ENCODE data around the gene LAMC3.

The LAMC3 gene

DNA sequence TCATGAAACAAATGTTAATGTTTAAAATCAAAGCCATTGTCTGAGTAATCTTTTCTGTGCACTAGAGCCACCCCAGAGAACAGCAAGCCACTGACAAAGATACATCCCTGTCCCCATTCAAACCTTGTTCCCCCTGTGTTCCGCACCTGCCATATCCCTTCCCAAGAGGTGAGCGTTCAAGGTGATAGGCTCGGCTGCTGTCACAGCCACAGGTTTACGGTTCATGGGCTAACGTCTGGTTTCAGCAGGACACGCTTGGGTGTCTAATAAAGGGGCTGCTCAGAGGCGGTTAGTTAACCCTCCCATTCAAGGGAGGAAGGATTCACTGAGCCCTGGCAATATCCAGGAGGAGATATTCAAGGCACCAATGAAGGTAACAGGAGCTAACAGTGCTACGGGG lies 24.5 kb upstream of the LAMC3 start:
- in situ Hi-C loops (cut with MboI; ENCODE audit: low sequenced_read_pairs): no loop called here
- no peaks in the 10 kb centered on the region for H3K27me3 ChIP-seq (ENCODE audit: low read depth)
- no peaks in the 10 kb centered on the region for H3K36me3 ChIP-seq (replicated peaks)
- no peaks in the 10 kb centered on the region for H3K4me1 ChIP-seq
- DNase-seq (ENCODE audit: low spot score in 2 of 2): no peak
- H3K4me3 ChIP-seq: no peak overlapping the region
- no peaks in the 10 kb centered on the region for H3K9me3 ChIP-seq

DNA sequence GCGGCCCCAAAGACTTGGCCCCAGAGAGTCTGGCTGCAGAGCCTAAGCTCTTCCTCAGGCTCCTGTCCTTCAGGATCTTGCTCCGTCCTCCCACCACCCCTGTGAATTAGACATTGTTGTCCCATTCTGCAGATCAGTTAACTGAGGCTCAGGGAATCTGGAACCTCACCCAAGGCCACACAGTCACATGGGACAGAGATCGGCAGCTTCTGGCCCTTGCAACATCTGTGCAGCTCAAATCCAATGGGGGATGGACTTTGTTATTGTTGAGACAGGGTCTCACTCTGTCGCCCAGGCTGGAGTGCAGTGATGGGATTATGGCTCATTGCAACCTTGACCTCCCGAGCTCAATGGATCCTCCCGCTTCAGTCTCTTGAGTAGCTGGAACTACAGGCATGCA lies 23.9 kb upstream of the LAMC3 start:
- Histone ChIP-seq H3K27me3 (ENCODE audit: low read depth) (no peaks in the 10 kb centered on the region), H3K36me3 (replicated peaks) (no peaks in the 10 kb centered on the region), H3K4me3 (no peak overlapping the region), H3K9me3 (no peaks in the 10 kb centered on the region), H3K4me1 (no peaks in the 10 kb centered on the region)
- no peak for DNase-seq (ENCODE audit: low spot score in 2 of 2)
- in situ Hi-C loops (cut with MboI; ENCODE audit: low sequenced_read_pairs): no loop called here

DNA sequence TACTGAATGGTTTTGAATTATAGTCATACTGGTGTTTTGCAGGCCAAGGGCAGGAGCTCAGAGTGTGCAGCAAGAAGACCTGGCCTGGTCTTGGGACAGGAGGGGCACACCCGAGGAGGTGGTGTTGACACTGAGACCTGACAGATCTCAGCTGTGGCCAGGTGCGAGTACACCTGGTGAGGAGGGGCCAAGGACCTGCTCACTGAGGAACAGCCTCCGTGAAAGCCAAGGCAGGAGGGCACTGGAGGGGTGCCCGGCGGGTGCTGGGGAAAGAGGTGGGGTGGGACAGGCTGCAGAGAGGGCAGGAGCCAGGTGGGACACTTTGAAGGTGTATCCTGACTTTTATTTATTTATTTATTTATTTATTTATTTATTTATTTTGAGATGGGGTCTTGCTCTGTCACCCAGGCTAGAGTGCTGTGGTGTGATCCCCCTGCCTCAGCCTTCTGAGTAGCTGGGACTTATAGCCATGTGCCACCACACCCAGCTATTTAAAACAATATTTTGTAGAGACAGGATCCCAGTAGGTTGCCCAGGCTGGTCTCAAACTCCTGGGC lies 23.3 kb upstream of the LAMC3 start:
- no peaks in the 10 kb centered on the region for H3K36me3 ChIP-seq (replicated peaks)
- H3K4me3 ChIP-seq: no peak overlapping the region
- no peaks in the 10 kb centered on the region for H3K4me1 ChIP-seq
- no peaks in the 10 kb centered on the region for H3K9me3 ChIP-seq
- no peak for DNase-seq (ENCODE audit: low spot score in 2 of 2)
- no peaks in the 10 kb centered on the region for H3K27me3 ChIP-seq (ENCODE audit: low read depth)
- in situ Hi-C loops (cut with MboI; ENCODE audit: low sequenced_read_pairs): no loop called here

DNA sequence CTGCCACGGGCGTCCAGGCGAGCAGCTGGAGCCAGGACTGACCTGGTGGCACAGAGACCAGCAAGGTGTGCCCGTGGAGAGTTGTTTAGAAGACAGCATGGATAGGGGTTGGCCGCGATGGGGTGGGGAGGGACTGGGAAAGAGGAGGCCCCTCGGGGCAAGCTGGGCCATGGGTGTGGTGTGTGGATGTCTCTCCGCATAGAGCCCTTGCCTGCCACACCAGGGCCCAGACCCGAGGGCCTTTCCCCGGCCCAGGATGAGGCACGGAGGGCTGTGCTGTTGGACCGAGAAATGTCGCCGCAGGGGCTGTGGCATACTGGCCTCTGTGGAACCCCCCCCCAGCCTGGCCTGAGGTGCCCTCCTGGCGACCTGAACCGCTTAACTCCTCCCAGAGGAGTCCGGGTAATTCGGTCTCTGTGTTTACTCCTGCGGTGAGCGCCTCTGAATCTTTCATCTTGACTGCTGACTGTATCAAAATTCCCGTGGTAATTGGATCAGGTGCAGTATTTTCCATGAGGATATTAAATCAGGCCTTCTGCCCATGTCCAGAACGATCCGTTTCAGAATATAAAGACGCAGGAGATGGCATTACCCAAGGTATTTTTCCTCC lies 22.5 kb upstream of the LAMC3 start:
- in situ Hi-C loops (cut with MboI; ENCODE audit: low sequenced_read_pairs): no loop called here
- Histone ChIP-seq H3K36me3 (replicated peaks) (no peaks in the 10 kb centered on the region), H3K9me3 (no peaks in the 10 kb centered on the region), H3K4me1 (no peaks in the 10 kb centered on the region), H3K27me3 (ENCODE audit: low read depth) (no peaks in the 10 kb centered on the region), H3K4me3 (no peak overlapping the region)
- no peak for DNase-seq (ENCODE audit: low spot score in 2 of 2)

DNA sequence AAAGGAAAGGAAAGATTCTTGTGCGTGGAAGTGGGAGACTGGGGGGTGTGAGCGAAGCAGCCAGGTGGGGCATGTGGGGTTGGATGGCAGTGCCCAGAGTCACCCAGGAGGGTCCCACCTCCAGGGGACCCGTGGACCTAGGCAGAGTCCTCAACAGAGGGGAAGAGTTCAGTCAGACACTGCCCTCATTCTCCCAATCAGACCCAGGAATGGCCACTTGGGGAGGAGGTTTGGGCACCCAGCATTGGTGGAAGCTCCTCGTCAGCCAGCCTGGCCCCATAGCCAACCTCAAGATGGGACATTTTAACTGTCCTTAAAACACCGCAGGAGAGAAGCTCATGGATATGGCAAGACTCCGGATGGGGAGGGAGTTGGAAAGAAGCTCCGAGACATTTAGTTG lies 21.9 kb upstream of the LAMC3 start:
- in situ Hi-C loops (cut with MboI; ENCODE audit: low sequenced_read_pairs): no loop called here
- H3K9me3 ChIP-seq: no peaks in the 10 kb centered on the region
- no peaks in the 10 kb centered on the region for H3K27me3 ChIP-seq (ENCODE audit: low read depth)
- H3K36me3 ChIP-seq (replicated peaks): no peaks in the 10 kb centered on the region
- no peak overlapping the region for H3K4me3 ChIP-seq
- no peak for DNase-seq (ENCODE audit: low spot score in 2 of 2)
- no peaks in the 10 kb centered on the region for H3K4me1 ChIP-seq

DNA sequence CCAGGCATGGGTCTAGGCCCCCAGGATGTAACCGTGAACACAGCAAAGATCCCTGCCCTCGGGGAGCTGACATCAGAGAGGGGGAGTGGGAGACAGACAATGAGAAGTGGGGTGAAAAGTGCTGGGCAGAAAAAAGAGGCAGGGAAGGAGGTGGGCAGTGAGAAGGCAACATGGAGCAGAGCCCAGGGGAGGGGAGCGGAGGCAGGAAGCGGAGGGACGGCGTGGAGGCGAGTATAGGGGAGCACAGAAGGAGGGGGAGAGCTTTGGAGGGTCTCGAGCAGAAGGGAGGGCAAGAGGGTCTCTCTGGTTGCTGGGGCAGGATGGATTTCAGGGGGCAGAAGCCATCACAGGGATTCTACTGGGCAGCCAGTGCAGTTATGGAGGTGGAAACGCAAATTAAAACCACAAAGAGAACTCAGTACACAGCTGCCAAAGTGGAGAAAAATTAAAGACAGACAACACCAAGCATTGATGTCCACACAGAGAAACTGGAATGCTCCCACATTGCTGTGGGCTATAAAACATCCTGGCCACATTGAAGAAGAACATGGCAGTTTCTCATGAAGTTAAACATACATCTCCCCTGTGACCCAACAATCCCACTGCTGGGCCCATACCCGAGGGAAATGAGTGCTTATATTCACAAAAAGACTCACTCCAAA lies 21.1 kb upstream of the LAMC3 start:
- DNase-seq (ENCODE audit: low spot score in 2 of 2): no peak
- H3K9me3 ChIP-seq: no peaks in the 10 kb centered on the region
- in situ Hi-C loops (cut with MboI; ENCODE audit: low sequenced_read_pairs): no loop called here
- H3K4me3 ChIP-seq: no peak overlapping the region
- H3K4me1 ChIP-seq: no peaks in the 10 kb centered on the region
- no peaks in the 10 kb centered on the region for H3K36me3 ChIP-seq (replicated peaks)
- H3K27me3 ChIP-seq (ENCODE audit: low read depth): no peaks in the 10 kb centered on the region

DNA sequence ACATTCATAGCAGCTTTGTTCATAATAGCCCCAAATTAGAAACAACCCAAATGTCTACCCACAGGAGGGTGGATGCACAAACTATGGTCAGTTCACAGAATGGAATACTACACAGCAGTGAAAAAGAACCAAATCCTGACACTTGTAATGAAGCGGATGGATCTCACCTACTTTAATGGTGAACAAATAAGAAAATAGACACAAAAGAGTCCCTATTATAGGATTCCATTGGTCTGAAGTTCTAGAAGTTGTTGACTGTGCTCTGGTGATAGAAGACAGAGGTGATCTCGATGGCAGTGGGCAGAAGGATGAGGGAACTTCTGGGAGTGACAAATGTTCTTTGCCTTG lies 20.6 kb upstream of the LAMC3 start:
- in situ Hi-C loops (cut with MboI; ENCODE audit: low sequenced_read_pairs): no loop called here
- DNase-seq (ENCODE audit: low spot score in 2 of 2): no peak
- no peaks in the 10 kb centered on the region for H3K36me3 ChIP-seq (replicated peaks)
- no peaks in the 10 kb centered on the region for H3K27me3 ChIP-seq (ENCODE audit: low read depth)
- no peaks in the 10 kb centered on the region for H3K9me3 ChIP-seq
- H3K4me1 ChIP-seq: no peaks in the 10 kb centered on the region
- H3K4me3 ChIP-seq: no peak overlapping the region

DNA sequence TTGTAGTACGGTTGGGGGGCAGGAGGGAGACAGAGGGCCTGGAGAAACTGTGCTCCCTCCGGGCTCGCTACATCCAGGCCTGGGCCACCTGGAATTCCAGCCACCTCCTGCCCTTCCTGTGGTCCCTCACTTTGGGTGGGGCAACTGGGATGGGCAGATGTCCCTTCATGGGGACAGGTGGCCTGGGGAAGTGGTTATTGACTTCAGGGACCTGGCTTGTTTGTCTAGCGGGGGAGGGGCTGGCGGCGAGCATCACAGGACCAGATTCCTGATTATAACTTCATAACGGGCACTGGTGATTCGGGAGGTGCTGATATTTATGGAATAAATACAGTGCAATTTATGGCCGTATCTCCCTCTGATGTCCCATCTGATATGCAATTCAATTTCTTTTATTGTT lies 20.1 kb upstream of the LAMC3 start:
- H3K36me3 ChIP-seq (replicated peaks): no peaks in the 10 kb centered on the region
- no peak for DNase-seq (ENCODE audit: low spot score in 2 of 2)
- no peaks in the 10 kb centered on the region for H3K9me3 ChIP-seq
- in situ Hi-C loops (cut with MboI; ENCODE audit: low sequenced_read_pairs): no loop called here
- no peaks in the 10 kb centered on the region for H3K27me3 ChIP-seq (ENCODE audit: low read depth)
- no peaks in the 10 kb centered on the region for H3K4me1 ChIP-seq
- H3K4me3 ChIP-seq: no peak overlapping the region

DNA sequence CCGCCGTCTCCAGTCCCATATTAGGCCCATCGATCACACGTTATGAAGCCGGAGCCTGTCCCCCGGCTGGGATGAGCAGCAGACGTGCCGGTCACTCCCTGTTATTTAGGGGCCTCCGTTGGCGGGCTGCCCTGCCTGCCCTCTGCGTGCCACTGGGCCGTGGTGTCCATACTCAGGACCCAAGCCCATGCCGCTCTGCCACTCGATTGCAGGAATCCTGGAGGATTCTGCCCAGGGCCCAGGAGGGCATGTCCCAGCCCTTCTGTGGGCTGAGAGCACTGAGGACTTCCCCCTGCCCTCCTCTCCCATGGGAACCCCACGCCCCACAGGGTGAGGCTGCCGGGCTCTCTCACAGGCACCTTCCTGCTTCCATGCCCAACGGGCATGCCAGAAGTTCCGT lies 19.6 kb upstream of the LAMC3 start:
- no peak overlapping the region for H3K4me3 ChIP-seq
- no peaks in the 10 kb centered on the region for H3K27me3 ChIP-seq (ENCODE audit: low read depth)
- H3K4me1 ChIP-seq: no peaks in the 10 kb centered on the region
- no peaks in the 10 kb centered on the region for H3K9me3 ChIP-seq
- in situ Hi-C loops (cut with MboI; ENCODE audit: low sequenced_read_pairs): no loop called here
- no peaks in the 10 kb centered on the region for H3K36me3 ChIP-seq (replicated peaks)
- no peak for DNase-seq (ENCODE audit: low spot score in 2 of 2)

DNA sequence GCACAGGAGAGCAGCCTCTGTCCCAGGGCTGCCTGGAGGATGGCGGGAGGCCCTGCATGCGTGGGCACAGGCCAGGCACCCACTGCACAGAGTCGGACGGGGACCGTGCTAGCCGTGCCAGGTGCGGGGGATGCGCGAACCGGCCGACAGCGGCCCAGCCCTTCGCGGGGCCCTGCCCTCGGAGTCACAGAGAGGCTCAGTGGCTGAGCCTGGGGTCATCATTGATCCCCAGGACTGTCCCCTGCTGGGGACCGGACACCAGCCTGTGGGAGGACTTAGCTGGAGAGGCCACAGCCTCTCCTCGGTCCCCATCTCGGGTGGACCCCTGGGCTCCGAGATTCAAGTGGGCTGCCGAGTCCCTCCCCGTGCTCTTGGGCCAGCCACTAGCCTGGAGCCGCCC lies 19.1 kb upstream of the LAMC3 start:
- in situ Hi-C loops (cut with MboI; ENCODE audit: low sequenced_read_pairs): no loop called here

DNA sequence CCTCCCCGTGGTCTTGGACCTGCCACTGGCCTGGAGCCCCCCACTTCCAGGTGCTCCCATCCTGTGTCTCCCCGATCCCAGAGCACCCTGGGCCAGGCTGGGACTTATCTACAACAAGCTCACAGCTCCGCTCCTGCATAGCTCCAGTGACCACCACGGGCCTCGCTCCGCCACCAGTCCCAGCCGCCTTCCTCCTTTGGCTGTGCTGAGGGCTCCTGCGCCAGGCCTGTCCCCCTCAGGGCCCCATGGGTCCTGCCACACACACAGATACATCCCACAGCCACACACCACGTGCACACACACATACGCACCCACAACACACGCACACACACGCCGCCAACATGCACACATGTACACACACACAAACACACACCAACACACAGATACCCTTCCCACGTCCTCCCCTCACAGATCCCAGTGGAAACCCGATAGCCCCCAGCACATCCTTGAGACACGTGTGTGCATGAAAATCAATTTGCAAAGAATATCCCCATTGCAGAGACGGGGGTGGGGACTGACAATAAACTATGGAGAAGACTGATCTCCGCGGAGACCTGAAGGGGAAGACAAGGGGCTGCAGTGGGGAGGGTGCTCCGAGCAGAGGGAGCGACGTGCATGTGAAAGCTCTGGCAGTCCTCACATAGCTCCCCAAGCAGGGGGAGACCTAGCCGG lies 18.5 kb upstream of the LAMC3 start:
- H3K4me1 ChIP-seq: no peaks in the 10 kb centered on the region
- no peaks in the 10 kb centered on the region for H3K36me3 ChIP-seq (replicated peaks)
- in situ Hi-C loops (cut with MboI; ENCODE audit: low sequenced_read_pairs): no loop called here
- no peak overlapping the region for H3K4me3 ChIP-seq
- H3K27me3 ChIP-seq (ENCODE audit: low read depth): no peaks in the 10 kb centered on the region
- no peak for DNase-seq (ENCODE audit: low spot score in 2 of 2)
- H3K9me3 ChIP-seq: no peaks in the 10 kb centered on the region

More for the DNA sequence above, 19.1 kb upstream of the LAMC3 start:
- no peak for DNase-seq (ENCODE audit: low spot score in 2 of 2)
- H3K4me3 ChIP-seq: no peak overlapping the region
- no peaks in the 10 kb centered on the region for H3K4me1 ChIP-seq
- H3K36me3 ChIP-seq (replicated peaks): no peaks in the 10 kb centered on the region
- H3K9me3 ChIP-seq: no peaks in the 10 kb centered on the region
- H3K27me3 ChIP-seq (ENCODE audit: low read depth): no peaks in the 10 kb centered on the region

DNA sequence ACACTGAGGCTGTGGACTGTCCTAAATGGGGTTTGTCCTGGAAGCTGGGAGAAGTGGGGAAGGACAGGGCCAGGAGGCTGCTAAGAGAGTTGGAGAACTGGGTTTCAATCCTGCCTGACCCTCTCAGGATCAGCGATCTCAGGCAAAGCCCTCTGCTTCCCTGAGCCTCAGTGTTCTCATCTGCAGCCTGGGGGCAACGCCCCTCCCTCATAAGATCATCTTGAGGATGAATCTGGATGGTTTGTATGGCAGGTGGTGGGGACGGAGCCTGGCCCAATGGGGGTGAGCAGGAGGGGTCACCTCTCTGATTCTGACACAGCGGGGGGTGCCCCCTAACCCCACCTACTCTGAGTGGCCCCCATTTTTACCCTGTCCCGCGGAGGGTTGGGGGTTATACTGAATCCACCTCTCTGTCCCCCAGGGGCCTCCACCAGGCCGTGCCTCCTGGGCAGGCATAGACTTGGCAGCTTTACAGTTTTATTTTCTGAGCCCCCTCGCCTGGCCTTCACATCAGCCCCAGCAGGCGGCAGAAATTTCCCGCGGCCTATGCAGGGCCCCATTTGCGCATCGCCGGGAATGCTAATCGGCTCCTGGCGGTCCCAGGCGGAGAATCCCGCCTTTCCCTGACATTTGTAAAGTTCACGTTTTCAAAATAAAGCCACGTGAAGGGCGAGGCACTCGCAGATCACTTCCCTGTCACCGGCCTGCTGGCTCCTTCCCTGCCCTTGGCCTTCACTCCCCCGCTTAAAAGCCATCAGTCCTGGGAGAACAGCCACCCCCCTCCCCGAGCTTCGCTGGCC lies 17.8 kb upstream of the LAMC3 start:
- no peak overlapping the region for H3K4me3 ChIP-seq
- no peaks in the 10 kb centered on the region for H3K27me3 ChIP-seq (ENCODE audit: low read depth)
- H3K36me3 ChIP-seq (replicated peaks): no peaks in the 10 kb centered on the region
- in situ Hi-C loops (cut with MboI; ENCODE audit: low sequenced_read_pairs): no loop called here
- no peaks in the 10 kb centered on the region for H3K4me1 ChIP-seq
- H3K9me3 ChIP-seq: no peaks in the 10 kb centered on the region
- DNase-seq (ENCODE audit: low spot score in 2 of 2): peak in 1 of 2 experiments; percentile 33

DNA sequence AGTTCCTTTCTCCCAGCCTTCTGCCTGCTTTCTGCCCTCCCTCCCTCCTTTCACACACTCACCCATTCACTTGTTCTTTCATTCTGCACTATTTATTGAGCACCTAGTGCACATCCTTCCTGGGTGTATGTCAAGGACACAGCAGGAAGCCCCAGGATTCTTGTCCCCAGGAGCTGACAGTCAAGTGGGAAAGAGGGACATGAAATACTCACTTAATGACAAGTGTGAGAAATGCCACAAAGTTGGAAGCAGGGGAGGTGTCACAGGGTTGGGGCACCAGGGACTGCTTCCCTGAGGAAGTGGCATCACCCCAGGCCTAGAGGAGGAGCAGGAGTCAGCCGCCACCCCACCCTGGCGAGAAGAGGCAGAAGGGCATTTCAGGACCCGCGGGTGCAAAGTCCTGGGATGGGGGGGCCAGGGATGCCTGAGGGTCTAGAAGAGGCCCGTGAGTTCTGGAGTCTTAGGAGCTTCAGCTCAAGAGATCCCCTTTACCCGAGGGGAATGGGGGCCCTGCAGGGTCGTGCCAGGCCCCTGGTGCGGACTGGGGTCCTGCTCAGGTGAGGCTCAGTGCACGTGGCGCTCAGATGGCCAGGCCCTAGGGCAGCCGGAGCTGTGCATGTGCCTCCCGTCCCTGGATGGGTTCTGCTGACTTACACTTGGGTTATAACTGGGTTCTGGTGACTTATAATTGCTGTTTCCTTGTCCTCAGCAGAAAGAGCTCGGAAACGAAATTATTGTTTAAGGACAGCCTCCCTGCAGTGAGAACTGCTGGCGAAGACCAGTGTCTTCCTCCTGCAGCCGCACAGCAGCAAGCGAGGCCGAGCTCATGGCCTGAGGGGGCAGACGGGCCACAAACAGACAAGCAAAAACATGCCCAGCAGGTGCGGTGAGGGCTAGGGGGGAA lies 16.9 kb upstream of the LAMC3 start:
- Histone ChIP-seq H3K9me3 (no peaks in the 10 kb centered on the region), H3K36me3 (replicated peaks) (no peaks in the 10 kb centered on the region), H3K27me3 (ENCODE audit: low read depth) (no peaks in the 10 kb centered on the region), H3K4me3 (no peak overlapping the region), H3K4me1 (no peaks in the 10 kb centered on the region)
- no peak for DNase-seq (ENCODE audit: low spot score in 2 of 2)
- in situ Hi-C loops (cut with MboI; ENCODE audit: low sequenced_read_pairs): no loop called here

Data from HAP-1 (cell line).